Hematopoietic multipotent progenitor cell treated with erythropoietin and hydrocortisone succinate and interleukin-3 and kit ligand, for 15 days (in vitro differentiated cells): ENCODE data around the gene RASAL2.
"Not testable (repeated sequence)": the region's sequence is repeated elsewhere in the genome, so short reads cannot be mapped to it uniquely, and the experiment has no call there.

Experiments
- DNase-seq: peaks from one replicate; pipeline ENCODE4 v3.0.0-alpha.2; 2015; ENCODE audit warnings: low spot score

The RASAL2 gene

GRCh38 chr1:178493301-178493741, 399.4 kb downstream of the RASAL2 start:
- DNase-seq, result no peak

GRCh38 chr1:178494569-178494971, 400.7 kb downstream of the RASAL2 start:
- no peak for DNase-seq

- DNase-seq, result no peak
Observed at GRCh38 chr1:178495158-178495557, 401.3 kb downstream of the RASAL2 start.

- DNase-seq, result no peak
Observed at GRCh38 chr1:178495741-178496409, 402.0 kb downstream of the RASAL2 start.

- DNase-seq, result no peak
Observed at GRCh38 chr1:178496410-178497135, 402.7 kb downstream of the RASAL2 start, which contains the start of gene CLEC20A. Gene CLEC20A (minus strand): TSS chr1:178496964. CDS start chr1:178496939, 25 bp downstream.

- DNase-seq, result no peak
Observed at GRCh38 chr1:178497903-178498478, 404.1 kb downstream of the RASAL2 start.

GRCh38 chr1:178498896-178499675, 405.2 kb downstream of the RASAL2 start:
- no peak for DNase-seq

GRCh38 chr1:178500091-178500770, 406.3 kb downstream of the RASAL2 start:
- DNase-seq, result no peak

- no peak for DNase-seq
Observed at GRCh38 chr1:178500936-178501554, 407.1 kb downstream of the RASAL2 start.

GRCh38 chr1:178501705-178502329, 407.9 kb downstream of the RASAL2 start:
- DNase-seq, result peak; percentile 62

GRCh38 chr1:178502330-178502714, 408.4 kb downstream of the RASAL2 start:
- DNase-seq, result no peak

- no peak for DNase-seq
Observed at GRCh38 chr1:178502856-178503255, 409.0 kb downstream of the RASAL2 start.

- DNase-seq, result not testable (repeated sequence)
Observed at GRCh38 chr1:178503316-178503715, 409.4 kb downstream of the RASAL2 start.

- DNase-seq, result no peak
Observed at GRCh38 chr1:178503849-178504248, 409.9 kb downstream of the RASAL2 start.

GRCh38 chr1:178504286-178504685, 410.4 kb downstream of the RASAL2 start:
- no peak for DNase-seq

GRCh38 chr1:178506177-178506576, 412.3 kb downstream of the RASAL2 start:
- no peak for DNase-seq

- DNase-seq, result no peak
Observed at GRCh38 chr1:178506669-178507068, 412.8 kb downstream of the RASAL2 start.

GRCh38 chr1:178509414-178510007, 415.6 kb downstream of the RASAL2 start:
- no peak for DNase-seq

- no peak for DNase-seq
Observed at GRCh38 chr1:178510155-178510554, 416.3 kb downstream of the RASAL2 start.

GRCh38 chr1:178512566-178513277, 418.8 kb downstream of the RASAL2 start, which contains the start of gene TEX35:
Gene TEX35 (plus strand): TSS chr1:178513109. CDS start chr1:178513189, 80 bp downstream.
- DNase-seq, result no peak
